ENCODE data around the gene AARS2.

DNA sequence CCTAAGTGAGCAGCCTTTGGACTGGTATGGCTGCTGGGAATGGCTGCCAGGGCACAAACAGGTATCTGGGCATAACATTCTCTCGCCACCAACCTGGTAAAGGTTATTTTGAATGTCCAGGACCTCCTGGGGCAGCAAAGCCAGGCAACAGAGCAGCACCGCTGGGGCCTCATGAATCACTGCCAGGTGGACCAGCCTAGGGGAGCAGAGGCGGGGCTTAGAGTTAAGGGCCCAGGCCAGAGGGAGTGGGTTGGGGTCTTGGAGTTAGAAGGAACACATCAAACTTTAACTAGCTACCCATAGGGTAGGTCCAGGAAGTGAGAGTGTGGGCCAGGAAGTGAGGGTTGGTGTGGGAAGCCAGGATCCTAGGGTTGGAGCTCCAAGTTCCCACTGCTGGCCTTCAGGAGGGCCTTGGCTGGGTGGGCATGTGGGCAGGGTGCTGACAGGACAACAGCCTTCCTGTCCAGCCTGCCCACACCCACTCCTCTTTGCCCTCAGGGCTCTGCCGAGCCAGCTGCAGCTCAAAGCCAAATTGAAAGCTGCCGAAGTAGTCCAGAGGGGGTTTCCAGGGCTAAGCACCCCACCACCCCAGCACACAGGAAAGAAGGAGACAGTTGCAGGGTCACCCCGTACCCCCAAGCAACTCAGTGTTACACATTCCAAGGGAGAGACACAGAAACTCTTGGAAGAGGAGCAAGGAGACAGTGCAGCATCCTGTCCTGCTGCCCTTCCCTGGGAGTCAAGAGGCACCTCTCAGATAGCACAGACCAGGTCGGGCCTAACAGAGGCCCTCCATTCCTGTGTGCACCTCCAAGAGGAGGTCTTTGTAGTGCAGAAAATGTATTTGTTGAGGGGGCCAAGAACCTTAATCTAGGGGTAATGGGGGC is 50.4 kb downstream of the AARS2 start:
- TF ChIP-seq GABPA (IDR thresholded peaks at IDR 0.05; ENCODE audit: borderline replicate concordance, insufficient read depth, low read length) (no peak), JUN (IDR thresholded peaks at IDR 0.05; ENCODE audit: low read depth, low read length) (no peak), POLR2AphosphoS5 (IDR thresholded peaks at IDR 0.05; ENCODE audit: low read depth, low read length) (no peak), POLR2A (IDR thresholded peaks at IDR 0.05; ENCODE audit: control extremely low read depth in 1 of 2, low read depth in 2 of 2, low read length in 2 of 2) (no peak), SP1 (IDR thresholded peaks at IDR 0.05; ENCODE audit: low read depth, low read length) (no peak), CTBP2 (IDR thresholded peaks at IDR 0.05; ENCODE audit: borderline replicate concordance, insufficient read depth, insufficient read length, low read length) (no peak), TEAD4 (IDR thresholded peaks at IDR 0.05; ENCODE audit: low read depth, low read length) (no peak), RAD21 (IDR thresholded peaks at IDR 0.05 in 1 of 2, conservative IDR thresholded peaks at IDR 0.05 in 1 of 2; ENCODE audit: low read depth in 2 of 2, low read length in 2 of 2) (no peak), EZH2 (IDR thresholded peaks at IDR 0.05; ENCODE audit: low read depth, low read length, severe bottlenecking) (no peak), NRF1 (IDR thresholded peaks at IDR 0.05; ENCODE audit: low read depth, low read length) (no peak), SIN3A (conservative IDR thresholded peaks at IDR 0.05 in 1 of 2, IDR thresholded peaks at IDR 0.05 in 1 of 2; ENCODE audit: low read depth in 1 of 2, low read length in 2 of 2) (no peak)
- TF ChIP-seq, protein P1, sequence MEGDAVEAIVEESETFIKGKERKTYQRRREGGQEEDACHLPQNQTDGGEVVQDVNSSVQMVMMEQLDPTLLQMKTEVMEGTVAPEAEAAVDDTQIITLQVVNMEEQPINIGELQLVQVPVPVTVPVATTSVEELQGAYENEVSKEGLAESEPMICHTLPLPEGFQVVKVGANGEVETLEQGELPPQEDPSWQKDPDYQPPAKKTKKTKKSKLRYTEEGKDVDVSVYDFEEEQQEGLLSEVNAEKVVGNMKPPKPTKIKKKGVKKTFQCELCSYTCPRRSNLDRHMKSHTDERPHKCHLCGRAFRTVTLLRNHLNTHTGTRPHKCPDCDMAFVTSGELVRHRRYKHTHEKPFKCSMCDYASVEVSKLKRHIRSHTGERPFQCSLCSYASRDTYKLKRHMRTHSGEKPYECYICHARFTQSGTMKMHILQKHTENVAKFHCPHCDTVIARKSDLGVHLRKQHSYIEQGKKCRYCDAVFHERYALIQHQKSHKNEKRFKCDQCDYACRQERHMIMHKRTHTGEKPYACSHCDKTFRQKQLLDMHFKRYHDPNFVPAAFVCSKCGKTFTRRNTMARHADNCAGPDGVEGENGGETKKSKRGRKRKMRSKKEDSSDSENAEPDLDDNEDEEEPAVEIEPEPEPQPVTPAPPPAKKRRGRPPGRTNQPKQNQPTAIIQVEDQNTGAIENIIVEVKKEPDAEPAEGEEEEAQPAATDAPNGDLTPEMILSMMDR (IDR thresholded peaks at IDR 0.05; ENCODE audit: control extremely low read depth in 1 of 3, insufficient read depth in 1 of 3, low read depth in 1 of 3, low read length in 3 of 3) = no peak
- TF ChIP-seq, protein P2, sequence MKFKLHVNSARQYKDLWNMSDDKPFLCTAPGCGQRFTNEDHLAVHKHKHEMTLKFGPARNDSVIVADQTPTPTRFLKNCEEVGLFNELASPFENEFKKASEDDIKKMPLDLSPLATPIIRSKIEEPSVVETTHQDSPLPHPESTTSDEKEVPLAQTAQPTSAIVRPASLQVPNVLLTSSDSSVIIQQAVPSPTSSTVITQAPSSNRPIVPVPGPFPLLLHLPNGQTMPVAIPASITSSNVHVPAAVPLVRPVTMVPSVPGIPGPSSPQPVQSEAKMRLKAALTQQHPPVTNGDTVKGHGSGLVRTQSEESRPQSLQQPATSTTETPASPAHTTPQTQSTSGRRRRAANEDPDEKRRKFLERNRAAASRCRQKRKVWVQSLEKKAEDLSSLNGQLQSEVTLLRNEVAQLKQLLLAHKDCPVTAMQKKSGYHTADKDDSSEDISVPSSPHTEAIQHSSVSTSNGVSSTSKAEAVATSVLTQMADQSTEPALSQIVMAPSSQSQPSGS (IDR thresholded peaks at IDR 0.05; ENCODE audit: low read length) = no peak
- TF ChIP-seq, protein P3, sequence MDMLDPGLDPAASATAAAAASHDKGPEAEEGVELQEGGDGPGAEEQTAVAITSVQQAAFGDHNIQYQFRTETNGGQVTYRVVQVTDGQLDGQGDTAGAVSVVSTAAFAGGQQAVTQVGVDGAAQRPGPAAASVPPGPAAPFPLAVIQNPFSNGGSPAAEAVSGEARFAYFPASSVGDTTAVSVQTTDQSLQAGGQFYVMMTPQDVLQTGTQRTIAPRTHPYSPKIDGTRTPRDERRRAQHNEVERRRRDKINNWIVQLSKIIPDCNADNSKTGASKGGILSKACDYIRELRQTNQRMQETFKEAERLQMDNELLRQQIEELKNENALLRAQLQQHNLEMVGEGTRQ (IDR thresholded peaks at IDR 0.05; ENCODE audit: low read length) = no peak
